Stimulated activated CD4-positive, alpha-beta T cell treated with anti-CD3 and anti-CD28 coated beads, Interleukin-2, amount 100 ng/mL, for 48 hours (primary cell): ENCODE results near the gene IPO11.
"Not testable (repeated sequence)": the region's sequence is repeated elsewhere in the genome, so short reads cannot be mapped to it uniquely, and the experiment has no call there.

ENCODE experiments used
- DNase-seq, 2 donors: peaks; one replicate each; pipeline ENCODE4 v3.0.0-alpha.2; 2020

The IPO11 gene

DNA sequence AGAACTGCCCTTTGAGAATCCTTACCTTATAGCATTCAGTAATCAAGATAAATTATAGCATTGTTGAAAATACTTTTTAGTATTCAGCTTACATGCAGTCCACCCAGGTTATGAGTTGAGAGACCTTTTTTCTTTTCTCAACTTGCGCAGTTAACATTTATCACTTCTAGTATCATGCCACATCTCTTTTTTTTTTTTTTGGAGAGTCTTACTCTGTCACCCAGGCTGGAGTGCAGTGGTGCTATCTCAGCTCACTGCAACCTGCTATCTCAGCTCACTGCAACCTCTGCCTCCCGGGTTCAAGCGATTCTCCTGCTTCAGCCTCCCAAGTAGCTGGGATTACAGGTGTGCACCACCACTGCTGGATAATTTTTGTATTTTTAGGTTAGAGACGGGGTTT lies 195.1 kb downstream of the IPO11 start:
- no peak for DNase-seq

DNA sequence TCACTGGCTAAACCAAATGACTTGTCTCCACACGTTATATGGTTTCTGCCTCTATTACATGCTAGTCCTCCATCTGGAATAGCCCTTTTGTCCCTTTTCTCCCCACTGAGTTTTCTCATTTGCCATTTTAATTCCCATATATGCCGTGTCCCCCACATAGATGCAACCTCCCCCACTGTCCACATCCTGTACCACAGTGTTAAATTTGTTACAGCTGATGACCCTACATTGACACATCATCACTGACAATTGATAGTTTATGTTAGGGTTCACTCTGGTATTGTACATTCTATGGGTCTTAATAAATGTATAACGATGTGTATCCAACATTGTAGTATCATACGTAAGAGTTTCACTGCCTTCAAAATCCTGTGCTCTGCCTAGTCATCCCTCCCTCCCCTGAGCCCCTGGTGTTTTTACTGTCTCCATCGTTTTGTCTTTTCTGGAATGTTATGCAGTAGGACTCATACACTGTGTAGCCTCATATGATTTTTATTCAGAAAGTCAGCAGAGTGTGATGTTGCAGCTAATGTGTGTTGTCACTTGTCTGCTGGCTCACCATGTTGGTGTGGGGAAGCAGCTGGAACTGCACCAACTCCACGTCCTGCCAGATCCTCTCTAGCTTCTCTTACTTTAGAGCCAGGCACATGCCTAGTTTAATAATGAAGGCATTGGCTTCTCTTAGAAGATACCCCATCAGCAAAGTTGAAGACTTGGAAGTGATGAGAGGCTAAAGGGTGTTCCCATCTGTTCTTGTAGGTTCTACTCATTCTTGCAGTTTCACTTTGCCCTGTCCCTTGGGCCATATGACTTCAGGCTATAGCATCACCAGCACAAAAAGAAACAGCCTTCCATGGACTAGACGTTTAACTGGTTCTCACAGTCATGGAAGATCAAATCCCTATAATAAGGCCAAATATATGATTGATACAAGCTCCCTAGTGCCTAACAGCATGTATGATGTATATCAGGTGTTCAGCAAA lies 196.3 kb downstream of the IPO11 start:
- no peak for DNase-seq

DNA sequence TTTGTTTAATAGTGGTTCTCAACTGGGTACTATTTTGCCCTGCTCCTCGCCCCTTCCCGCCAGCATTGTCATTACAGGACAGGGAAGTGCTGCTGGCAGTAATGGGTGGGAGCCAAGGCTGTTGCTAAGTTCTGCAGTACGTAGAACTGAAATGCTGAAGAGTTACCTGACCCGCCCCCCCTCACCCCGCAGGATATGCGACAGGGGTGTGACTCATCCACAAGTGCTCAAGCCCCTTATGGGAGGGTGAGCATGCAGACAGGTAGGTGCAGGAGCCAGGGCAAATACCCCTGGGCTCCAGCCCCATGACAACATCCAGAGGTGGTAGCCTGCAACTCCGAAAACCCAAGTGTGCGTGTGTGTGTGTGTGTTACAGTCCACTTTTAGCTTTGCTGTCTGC lies 201.8 kb downstream of the IPO11 start:
- DNase-seq = no peak

DNA sequence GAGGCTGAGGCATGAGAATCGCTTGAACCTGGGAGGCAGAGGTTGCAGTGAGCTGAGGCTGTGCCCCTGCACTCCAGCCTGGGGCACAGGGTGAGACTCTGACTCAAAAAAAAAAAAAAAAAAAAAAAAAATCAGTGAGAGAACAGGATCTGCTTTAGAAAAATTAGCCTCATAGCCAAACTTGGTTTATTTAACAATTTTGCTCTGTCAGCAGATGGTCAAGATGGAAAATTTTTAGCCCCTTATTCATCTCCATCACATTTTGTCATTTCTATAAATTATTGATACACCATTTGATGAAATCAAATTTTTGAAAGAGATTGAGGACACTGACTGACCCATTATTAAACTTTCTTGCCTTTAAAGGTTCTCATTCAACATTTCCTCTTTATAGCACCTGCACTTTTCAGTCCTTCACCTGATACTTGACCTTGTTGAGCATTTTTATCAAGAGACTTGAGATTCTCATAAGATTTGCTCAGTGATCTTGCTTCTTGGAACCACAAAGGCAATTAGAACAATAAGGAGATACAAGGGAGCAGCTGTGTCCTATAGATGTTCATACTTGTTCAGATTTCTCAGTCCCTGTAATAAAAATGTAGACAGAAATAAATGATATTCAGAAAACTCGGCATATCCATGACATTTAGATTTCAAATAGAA lies 204.2 kb downstream of the IPO11 start:
- no peak for DNase-seq

DNA sequence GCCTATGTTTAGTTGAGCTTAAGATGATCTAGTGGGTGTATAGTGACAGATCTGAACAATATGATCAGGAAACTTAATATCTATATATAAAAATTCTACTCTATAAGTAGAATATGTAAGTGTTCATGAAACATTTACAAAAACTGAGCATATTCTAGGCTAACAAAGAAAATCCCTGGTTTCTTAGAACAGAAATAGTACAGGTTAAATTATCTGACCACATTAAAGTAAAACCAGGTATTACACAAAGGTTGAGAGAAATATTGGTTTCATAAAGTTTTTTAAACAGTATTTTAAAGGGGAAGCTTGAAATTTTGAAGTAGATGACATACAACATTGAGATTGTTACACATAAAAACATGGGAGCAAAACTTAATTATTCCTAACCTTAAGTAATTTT lies 205.4 kb downstream of the IPO11 start:
- no peak for DNase-seq

DNA sequence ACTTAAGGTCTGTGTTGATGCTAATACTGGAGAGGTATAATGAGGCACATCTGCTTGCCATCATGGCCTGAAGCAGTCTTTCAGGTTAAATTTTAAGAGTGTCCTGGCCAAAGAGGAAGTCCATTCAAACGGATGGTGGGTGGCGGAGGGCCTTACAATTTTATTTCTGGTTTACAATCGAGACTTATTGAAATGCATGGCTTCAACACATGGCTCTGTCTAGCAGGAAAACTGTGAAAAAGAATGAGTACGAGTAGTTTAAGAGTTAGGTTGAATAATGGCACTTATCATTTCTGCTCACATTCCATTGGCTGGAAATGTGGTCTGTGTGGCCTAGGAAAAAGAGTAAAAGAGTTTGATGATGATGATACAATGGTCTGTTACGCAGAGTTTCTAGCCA lies 208.2 kb downstream of the IPO11 start:
- no peak for DNase-seq

DNA sequence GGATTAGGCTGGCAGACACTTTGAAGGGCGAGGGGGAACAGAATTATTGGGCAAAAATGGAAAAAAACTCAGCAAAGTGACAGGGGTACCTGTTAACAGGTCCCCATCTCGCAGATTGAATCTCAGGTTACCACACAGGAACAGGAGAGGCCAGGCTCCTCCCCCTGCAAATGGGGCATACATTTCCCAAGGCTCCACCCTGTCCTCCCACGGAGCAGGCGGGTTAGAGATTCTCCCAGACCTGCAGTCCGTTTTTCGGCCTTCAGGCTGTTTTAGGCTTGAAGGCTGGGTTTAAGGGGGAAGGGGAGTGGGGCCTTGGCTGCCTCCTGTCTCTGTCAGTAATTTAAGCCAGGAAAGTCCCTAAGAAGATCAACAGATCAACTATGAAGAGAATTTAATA lies 208.7 kb downstream of the IPO11 start:
- DNase-seq = no peak

DNA sequence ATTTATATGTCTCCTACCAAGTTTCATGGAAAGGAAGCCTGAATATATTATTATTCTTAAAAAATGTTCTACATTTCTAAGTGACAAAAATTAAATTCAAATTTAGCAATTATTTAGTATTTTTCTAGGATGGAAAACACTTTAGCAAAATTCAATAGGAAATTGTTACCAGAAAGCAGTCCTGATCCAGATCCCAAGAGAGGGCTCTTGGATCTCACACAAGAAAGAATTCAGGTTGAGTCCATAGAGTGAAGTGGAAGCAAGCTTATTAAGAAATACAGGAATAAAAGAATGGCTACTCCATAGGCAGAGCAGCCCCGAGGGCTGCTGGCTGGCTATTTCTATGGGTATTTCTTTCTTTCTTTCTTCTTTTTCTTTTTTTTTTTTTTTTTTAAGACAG lies 210.7 kb downstream of the IPO11 start:
- no peak for DNase-seq

DNA sequence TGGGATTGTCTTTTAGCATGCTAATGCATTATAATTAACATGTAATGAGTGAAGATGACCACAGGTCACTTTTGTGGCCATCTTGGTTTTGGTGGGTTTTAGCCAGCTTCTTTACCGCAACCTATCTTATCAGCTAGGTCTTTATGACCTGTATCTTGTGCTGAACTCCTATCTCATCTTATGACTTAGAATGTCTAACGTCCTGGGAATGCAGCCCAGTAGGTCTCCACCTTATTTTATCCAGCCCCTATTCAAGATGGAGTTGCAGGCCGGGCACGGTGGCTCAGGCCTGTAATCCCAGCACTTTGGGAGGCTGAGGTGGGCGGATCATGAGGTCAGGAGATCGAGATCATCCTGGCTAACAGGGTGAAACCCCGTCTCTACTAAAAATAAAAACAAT lies 211.9 kb downstream of the IPO11 start:
- not testable (repeated sequence) for DNase-seq

DNA sequence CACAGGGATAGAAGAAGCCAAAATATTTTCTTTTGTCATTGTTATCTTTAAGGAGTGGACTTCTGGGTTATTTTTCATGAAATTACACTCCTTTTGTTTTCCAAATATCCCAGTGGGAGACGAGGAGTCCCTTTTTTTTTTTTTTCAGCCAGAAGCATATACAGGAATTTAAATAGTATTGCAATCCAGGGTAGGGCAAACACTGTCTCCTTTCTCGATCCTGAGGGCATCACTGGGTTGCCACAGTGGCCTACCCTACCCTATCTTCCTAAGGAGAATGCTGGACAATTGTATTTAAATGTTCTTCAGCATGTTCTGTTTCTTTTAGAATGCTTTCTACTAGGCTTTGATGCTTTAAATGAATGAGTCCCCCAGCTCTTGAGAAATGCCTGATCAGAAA lies 214.0 kb downstream of the IPO11 start:
- DNase-seq = no peak

DNA sequence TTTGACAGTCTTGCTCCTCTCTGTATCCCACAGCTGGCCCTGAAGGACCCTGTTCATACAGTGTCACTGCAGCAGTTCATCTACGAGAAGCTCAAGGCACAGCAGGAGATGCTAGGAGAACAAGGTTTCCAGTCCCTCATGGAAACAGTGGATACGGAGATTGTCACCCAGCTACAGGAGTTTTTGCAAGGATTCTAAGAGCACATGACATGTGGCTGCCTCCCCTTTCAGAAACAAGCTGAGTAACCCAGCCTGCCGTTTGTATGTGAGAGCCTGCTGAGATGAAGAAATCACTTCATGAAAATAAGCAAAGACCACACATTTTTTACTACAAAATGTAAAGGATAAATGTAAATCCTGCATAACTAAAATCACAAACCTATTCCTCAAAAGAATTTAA lies 214.6 kb downstream of the IPO11 start:
- no peak for DNase-seq

DNA sequence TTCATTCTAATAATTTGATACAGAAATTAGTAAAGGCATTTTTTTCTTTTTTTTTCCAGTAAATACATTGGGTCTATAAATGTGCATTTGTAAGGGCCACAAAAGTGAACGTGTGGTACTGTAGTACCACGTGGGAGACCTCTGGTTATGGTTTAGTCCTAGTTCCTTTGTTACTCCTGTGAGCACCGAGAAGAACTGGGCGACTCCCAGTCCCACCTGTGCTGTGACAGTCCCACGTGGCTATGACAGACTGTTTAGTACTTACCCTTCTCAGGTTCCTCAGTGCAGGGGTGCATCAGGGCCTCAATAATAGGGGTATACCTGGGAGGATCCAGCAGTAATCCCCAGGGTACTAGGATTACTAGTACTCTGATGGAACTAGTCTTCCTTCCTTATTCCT lies 215.3 kb downstream of the IPO11 start:
- DNase-seq = no peak

DNA sequence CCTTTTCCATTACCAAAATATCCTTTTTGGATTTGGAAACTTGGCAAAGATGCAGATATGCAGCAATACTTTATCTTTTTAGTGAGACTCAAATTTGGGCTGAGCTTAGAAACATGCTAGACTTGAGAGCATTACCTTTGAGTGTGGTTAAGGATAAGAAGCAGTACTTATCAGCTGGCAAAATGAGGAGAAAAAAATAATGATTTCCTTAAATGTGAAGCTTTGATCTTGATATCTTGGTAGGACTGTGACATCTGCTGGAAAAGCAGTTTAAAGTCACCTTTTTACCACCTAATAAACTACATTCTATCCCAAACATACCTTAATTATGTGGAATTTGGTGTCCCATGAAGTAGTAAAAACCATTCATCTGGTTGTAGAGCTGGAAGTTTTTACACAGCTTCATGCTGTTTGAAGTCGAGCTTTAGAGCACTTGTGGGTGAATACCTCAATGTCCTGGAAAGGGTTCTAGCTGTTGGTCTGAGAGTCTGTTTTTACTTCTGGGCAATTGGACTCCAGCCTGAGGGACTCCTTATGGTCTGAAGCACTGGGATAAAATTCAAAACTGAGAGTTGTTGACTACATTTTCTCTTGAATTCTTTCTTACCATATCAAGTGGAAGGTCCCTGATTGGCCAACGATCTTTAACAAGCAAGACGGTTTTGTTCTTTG lies 219.5 kb downstream of the IPO11 start:
- no peak for DNase-seq

DNA sequence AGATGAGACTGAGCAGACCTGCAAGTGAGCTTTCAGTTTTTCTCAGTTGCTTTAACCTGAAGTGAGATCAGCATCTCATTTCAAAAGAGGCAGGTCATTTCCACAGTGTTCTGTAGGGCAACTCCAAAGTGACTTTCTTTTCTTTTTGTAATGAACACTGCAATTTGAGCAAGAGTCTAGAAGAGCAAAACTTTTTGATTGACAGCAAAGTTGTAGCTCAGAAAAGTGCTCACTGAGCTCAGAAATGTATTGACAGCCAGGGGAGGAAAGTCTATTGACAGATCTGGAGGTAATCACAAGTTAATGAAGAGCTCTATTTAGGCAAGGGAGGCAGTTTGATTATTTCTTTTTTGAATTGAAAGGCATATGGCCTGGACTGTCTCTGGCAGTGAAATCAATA lies 220.7 kb downstream of the IPO11 start:
- no peak for DNase-seq

DNA sequence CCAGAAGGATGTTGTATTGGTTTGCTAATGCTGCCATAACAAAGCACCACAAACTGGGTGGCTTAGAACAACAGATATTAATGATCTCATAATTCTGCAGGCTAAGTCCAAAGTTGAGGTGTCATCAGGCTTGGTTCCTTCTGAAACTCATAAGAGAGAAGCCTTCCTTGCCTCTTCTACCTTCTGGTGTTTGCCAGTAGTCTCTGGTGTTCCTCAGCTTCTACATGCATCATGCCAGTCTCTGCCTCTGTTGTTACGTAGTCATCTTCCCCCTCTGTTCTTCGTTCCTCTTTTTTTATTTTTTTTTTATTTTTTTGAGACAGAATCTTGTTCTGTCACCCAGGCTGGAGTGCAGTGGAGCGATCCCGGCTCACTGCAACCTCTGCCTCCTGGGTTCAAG lies 227.9 kb downstream of the IPO11 start:
- DNase-seq = no peak

DNA sequence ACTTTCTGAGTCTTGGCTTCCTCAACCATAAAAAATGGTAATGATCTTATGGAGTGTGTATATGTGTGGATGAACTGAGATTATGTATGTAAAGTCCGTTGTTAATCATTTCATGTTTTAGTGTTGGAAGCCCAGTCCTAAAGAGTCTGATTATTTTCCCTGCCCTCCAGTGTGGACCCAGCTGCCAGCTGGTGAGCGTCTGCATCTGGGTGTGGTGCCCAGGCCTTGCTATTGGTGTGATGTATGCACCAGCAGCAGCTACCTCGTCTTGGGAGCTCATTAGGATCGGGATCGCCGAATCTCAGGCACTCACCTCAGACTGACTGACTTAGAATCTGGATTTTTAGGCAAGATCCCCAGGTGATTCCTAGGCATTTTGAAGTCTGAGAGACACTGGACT lies 229.9 kb downstream of the IPO11 start:
- DNase-seq = no peak

DNA sequence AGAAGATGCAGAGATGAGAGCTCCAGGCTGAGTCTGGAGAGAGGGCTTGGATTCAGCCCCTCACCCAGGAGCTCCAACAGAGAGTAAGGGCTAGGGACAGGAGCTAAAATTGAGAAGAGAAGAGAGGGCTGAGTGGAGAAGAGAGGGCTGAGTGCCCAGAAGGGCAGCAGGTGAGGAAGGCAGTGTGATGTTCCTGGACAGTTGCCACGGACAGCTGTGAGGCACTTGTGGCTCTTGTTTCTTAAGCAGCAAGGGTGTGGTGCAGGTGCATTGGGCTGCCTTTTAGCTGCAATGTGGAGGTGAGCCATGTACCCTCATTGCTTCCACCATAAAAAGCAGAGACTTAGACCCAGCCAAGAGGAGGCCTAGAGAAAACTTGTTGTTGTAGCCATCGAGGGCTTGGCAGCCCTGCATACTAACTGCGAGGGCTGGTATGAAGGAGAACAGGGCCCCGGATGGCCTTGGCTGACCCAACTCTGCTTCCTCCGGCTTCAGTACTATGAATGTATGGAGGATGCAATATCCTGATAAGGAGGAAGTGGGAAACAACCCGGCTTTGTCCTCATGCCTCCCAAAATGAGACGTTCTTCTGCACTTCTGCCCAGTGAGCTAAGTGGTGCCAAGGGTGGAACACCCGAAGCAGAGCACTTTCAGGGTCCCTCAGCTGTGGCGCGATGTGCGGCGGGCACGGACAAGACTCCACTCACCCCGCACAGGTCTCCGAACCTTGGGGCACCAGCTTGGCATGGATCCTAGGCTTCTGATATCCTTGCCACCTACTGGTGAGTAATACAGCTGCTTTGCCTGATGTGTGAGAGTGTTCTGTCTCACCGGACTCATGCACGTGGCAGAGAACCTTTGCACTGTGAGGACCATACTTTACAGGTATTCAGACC lies 231.2 kb downstream of the IPO11 start:
- DNase-seq = no peak

DNA sequence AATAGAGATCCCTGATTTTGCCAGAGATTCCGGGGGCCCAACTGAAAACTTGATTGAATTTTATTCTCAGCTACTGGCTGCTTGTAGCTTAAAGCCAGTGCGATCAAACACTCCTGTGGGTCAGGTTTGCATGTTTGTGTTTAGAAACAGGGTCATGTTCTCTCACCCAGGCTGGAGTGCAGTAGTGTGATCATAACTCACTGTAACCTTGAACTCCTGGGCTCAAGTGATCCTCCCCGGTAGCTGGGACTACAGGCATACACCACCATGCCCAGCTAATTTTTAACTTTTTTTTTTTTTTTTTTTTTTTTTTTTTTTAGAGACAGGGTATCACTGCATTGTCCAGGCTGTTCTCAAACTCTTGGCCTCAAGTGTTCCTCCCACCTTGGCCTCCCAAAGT lies 232.7 kb downstream of the IPO11 start:
- no peak for DNase-seq

DNA sequence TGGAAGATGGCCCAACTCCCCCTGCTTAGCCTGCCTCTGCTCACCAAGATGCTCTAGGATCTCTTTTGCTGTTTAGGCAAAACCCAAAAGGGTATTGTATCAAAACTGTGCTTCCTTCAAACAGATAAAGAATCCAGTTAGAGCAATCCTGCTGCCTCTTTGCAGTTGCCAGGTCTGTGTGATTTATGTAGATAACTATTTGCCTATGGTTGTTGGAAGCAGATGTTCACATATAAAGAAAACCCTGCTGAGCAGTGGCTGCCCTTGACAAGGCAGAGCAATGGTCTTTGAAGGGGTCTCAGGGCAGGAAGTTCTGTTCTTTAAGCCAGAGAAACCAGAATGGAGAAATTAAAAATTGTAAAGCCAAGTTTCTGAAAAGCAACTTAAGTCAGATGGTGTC lies 234.7 kb downstream of the IPO11 start:
- no peak for DNase-seq

DNA sequence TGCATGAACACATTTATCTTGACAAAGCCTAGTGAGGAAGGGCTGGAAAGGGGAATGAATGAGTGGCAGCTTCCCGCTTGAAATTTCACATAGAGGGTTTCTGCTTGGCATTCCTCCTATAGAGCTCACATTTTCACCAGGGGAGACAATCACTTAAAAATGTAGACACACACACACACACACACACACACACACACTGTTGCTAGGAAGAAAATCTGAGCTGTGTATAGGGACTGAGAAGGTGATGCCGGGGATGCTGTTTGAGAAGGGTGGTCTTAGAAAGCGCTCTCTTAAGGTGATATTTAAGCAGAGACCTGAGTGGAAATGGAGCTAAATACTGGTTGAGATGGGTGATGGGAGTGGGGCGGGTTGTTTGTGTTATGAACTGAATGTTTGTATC lies 236.5 kb downstream of the IPO11 start:
- no peak for DNase-seq

DNA sequence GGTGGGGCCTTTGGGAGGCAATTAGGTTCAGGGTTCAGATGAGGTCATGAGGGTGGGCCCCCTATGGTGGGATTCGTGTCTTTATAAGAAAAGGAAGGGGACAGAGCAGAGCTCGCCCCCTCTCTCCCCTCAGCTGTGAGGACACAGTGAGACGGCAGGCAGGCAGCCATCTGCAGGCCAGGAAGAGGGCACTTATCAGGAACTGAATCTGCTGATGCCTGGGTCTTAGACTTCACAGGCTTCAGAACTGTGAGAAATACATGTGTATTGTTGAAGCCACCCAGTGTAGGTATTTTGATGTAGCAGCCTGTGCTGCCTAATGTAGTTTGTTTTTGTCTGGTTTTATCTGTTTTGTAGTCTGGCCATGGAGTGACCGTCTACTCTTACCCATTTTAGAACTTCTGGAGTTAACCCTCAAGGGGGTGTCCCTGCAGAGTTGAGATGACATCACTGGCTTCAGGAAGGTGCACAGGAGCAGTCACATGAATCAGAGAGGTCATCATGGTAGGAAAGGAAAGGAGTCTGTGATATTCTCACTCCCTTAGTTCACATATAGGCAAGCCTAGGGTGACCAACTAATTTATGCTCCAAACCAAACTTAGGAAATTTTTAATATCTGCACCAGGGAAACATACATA lies 237.0 kb downstream of the IPO11 start:
- DNase-seq = no peak

DNA sequence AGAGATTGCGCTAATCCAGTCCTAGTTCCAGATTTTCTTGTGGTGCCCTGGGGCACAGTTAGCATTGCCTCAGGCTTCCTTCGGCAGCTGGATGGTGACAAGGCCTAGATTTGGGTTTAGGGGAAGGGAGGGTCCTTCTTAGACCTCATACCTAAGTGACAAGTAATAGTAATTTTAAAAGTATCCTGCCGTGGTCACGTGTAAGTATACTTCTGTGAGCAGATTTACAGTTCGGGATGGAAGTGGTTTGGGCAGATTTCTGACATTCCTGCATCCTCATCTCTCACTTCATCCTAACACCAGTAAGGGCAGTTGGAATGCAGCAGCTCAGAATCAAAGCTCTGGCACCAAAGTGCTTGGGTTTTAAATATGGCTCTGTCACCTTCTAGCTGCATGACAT lies 237.6 kb downstream of the IPO11 start:
- DNase-seq = no peak
